Epithelial cell of umbilical artery (primary cell): ENCODE results near the gene SCN1A. TPM values are rescaled to one million over a fixed set of nuclear protein-coding genes. Genes with fewer than 3 reads are reported as not detected.

Experiments used
- total RNA-seq: library from RNA; depleted of rRNA; stranded (reverse); fragments of >200 nt; gene quantifications from 2 replicates; pipeline ENCODE4 v1.2.3, GENCODE V29; 2014

SCN1A gene
- total RNA-seq: under 0.01 TPM in 1 of 2 replicates, not detected in the other

DNA sequence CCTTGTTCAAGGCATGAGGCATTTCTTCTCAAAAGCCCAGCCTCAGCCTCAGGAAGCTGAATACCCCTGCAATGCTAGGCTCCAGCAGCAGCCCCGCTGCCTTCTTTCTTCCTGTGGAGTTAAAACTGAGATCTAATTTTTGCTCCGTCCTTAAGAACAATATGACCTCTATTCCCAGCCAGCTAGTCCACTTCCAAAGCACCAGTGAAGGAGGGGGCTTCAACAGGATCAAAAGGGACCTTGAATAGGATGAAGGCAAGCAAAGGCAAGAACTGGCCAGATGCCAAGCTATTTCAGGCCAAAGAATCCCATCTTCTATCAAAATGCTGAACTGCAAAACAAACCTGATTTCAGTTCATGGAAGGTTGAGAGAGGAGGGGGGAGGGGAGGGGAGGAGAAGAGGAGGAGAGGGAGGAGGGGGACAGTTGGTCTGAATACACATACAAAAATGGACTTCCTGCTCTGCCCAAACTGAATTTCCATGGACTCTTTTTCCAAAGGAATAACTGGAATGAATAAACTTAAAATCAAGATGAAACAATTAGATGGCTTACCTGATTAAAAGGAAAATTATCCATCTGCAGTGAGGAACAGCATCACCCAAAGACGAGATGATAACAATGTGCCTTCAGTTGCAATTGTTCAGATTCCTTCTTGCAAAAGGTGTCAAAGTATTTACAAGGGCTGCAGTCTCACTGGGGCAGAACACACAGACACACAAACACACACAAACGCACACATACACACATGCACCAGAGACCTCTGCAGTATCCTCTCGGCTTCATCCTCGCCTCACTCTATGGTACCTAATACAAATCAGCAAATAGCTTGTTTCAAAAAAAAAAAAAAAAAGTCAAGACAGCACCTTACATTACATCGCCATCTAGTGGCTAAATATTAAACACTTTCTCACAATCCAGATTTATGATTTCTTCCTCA, at the start of gene SCN1A:
Gene SCN1A (minus strand): TSS at position 804 of the 939 bp plus-strand sequence. CDS start 54,399 bp downstream, outside the sequence.

DNA sequence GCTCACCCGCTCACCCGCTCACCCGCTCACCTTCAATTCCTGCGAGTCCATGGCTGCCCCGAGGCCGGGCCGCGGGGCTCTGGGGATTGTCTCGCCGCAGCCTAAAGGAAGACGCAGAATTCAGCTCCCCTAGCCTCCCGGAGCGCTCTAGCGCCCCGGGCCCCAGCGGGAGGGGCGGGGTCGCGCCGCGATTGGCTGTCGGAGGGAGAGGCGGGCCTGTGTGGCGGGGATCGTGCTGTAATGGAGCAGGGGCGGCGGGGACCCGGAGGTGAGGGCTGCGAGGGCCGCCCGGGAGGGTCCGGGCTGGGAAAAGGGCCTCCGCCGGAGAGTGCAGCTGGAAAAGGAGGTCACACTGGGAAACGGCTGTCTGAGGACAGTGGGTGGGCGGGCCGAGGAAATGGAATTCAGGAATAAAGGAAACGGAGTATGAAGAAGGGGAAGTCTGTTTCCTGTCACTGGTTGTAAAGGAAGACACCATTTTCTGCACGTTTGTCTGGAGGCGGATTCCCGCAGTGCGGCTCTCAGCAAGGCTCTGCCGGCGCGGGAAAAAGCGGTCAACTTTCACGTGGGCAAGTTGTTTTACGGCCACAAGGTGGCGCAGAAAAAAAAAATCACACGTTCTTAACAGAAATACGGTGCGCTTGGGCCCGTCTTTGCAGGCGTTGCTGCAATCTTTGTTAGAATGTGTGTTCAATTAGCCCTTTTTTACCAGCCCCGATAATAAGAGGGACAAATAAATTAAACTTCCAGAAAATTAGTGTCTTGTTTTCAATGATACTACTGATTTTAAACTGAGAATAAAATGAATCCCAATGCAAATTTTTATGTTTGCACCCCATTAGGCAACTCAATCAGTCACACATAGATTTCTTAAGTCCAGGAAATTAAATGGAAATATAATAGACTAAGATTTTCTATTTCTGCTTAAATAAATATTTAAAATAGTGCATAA, 173.9 kb downstream of the SCN1A start, which contains the start of gene TTC21B:
Gene TTC21B (minus strand): TSS at position 122 of the 952 bp plus-strand sequence. CDS start 71 bp downstream, at position 51.

Other genes starting within 250 kb of the SCN1A start
- 21.0 and 24.7 TPM in 2 replicates for gene TTC21B, start 174.2 kb downstream of the SCN1A start, total RNA-seq
- gene SCN9A, start 247.9 kb upstream of the SCN1A start, total RNA-seq: 1.9 and 2.6 TPM in 2 replicates